HG03025 (cell line): ENCODE results near the gene POPDC2.

Source experiments
- ATAC-seq: cut with Tn5 transposase; IDR thresholded peaks from one replicate; pipeline ENCODE4 v1.9.1; 2021; ENCODE audit warnings: mild to moderate bottlenecking, moderate library complexity; ENCODE audit not compliant: unreplicated experiment, low FRiP score

Gene POPDC2

GRCh38 chr3:119642746-119643473 is 17.5 kb downstream of the POPDC2 start:
- no peak for ATAC-seq

- no peak for ATAC-seq
These were observed 19.0 kb downstream of the POPDC2 start for GRCh38 chr3:119641416-119641815.

GRCh38 chr3:119639494-119640350 is 20.7 kb downstream of the POPDC2 start:
- no peak for ATAC-seq

GRCh38 chr3:119637679-119638477 is 22.5 kb downstream of the POPDC2 start:
- peak; percentile 31 for ATAC-seq

- ATAC-seq, result no peak
These were observed 23.3 kb downstream of the POPDC2 start for GRCh38 chr3:119636891-119637611.

- ATAC-seq, result no peak
These were observed 24.1 kb downstream of the POPDC2 start for GRCh38 chr3:119636249-119636648.

- no peak for ATAC-seq
These were observed 24.7 kb downstream of the POPDC2 start for GRCh38 chr3:119635719-119636118.

GRCh38 chr3:119632829-119633228 is 27.6 kb downstream of the POPDC2 start:
- no peak for ATAC-seq

- ATAC-seq, result no peak
These were observed 28.2 kb downstream of the POPDC2 start for GRCh38 chr3:119632216-119632615.

- ATAC-seq, result no peak
These were observed 28.9 kb downstream of the POPDC2 start for GRCh38 chr3:119631516-119631915.

GRCh38 chr3:119630880-119631329 is 29.5 kb downstream of the POPDC2 start:
- ATAC-seq, result no peak

- ATAC-seq, result no peak
These were observed 30.1 kb downstream of the POPDC2 start for GRCh38 chr3:119630128-119630879.

GRCh38 chr3:119628816-119629445 is 31.5 kb downstream of the POPDC2 start:
- ATAC-seq, result no peak

- ATAC-seq, result no peak
These were observed 32.0 kb downstream of the POPDC2 start for GRCh38 chr3:119628390-119628789.

- ATAC-seq, result no peak
These were observed 32.9 kb downstream of the POPDC2 start for GRCh38 chr3:119627461-119627860.

GRCh38 chr3:119626196-119626595 is 34.2 kb downstream of the POPDC2 start:
- no peak for ATAC-seq

GRCh38 chr3:119625451-119626153 is 34.8 kb downstream of the POPDC2 start:
- ATAC-seq, result no peak

- ATAC-seq, result no peak
These were observed 36.2 kb downstream of the POPDC2 start for GRCh38 chr3:119624002-119624720.
